Thoracic aorta endothelial cell (primary cell): ENCODE data around the gene ETDA. TPM values are rescaled to one million over a fixed set of nuclear protein-coding genes. Genes with fewer than 3 reads are reported as not detected.

Experiments
- total RNA-seq: library from RNA; depleted of rRNA; stranded (reverse); fragments of >200 nt; gene quantifications from 2 replicates; pipeline ENCODE4 v1.2.3, GENCODE V29; 2012

ETDA gene
- not detected in 2 replicates for total RNA-seq

GRCh38 chrX:135252011-135252518 is at the start of gene ETDA:
Gene ETDA (plus strand): TSS chrX:135252061. CDS start chrX:135253277, 1,216 bp downstream.

Other genes with a start within 250 kb of the ETDA start
- 5.5 and 11.1 TPM in 2 replicates for gene RTL8B, start 229.5 kb upstream of the ETDA start, total RNA-seq
- gene RTL8C, start 219.7 kb upstream of the ETDA start, total RNA-seq, result 35.0 TPM in 2 replicates
- 5.1 and 9.2 TPM in 2 replicates for gene RTL8A, start 199.9 kb upstream of the ETDA start, total RNA-seq
- under 0.01 and 0.22 TPM in 2 replicates for gene SMIM10L2B, start 153.3 kb upstream of the ETDA start, total RNA-seq
- not detected in 2 replicates for gene ETDB, start 131.5 kb upstream of the ETDA start, total RNA-seq
- gene CT55, start 80.7 kb upstream of the ETDA start, total RNA-seq, result not detected in 2 replicates
- not detected in 2 replicates for gene ETDC, start 57.4 kb downstream of the ETDA start, total RNA-seq
- 8.2 and 8.6 TPM in 2 replicates for gene ZNF75D, start 92.0 kb downstream of the ETDA start, total RNA-seq
- 13.8 and 15.1 TPM in 2 replicates for gene ZNF449, start 92.7 kb downstream of the ETDA start, total RNA-seq
- gene SMIM10L2A, start 169.9 kb downstream of the ETDA start, total RNA-seq, result 0.29 and 0.53 TPM in 2 replicates